ENCODE results near the gene SPAAR.

SPAAR gene

DNA sequence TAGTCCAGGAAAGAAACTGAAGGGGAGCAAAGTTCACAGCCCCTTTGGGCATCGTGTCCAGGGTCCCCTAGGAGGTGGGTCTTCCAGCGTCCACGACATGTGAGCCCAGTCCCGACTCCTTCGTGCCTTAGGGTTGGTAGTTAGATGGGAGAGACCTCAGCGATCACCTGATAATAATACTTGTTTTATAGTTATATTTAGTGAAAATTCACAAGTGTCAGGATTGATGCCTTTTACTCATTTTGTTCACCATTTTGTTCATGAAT is 20.1 kb downstream of the SPAAR start:
- H3K27me3 ChIP-seq (ENCODE audit: insufficient read depth, low read depth) = no peaks in the 10 kb centered on the region
- H3K9ac ChIP-seq = no peak overlapping the region
- no peak overlapping the region for H3K27ac ChIP-seq
- H3K4me1 ChIP-seq (ENCODE audit: low read depth, poor library complexity, severe bottlenecking) = peaks cover 23% of the 10 kb centered on the region
- H3K79me2 ChIP-seq (ENCODE audit: insufficient read depth, low read depth) = no peaks in the 10 kb centered on the region
- no peaks in the 10 kb centered on the region for H3K36me3 ChIP-seq (ENCODE audit: insufficient read depth)
- no peak overlapping the region for H2AFZ ChIP-seq (ENCODE audit: low read depth)
- H3K4me2 ChIP-seq = no peak overlapping the region
- H3K4me3 ChIP-seq (IDR thresholded peaks at IDR 0.05; ENCODE audit: insufficient read depth, low read depth, low read length) = no peak overlapping the region
- TF ChIP-seq, protein P1, sequence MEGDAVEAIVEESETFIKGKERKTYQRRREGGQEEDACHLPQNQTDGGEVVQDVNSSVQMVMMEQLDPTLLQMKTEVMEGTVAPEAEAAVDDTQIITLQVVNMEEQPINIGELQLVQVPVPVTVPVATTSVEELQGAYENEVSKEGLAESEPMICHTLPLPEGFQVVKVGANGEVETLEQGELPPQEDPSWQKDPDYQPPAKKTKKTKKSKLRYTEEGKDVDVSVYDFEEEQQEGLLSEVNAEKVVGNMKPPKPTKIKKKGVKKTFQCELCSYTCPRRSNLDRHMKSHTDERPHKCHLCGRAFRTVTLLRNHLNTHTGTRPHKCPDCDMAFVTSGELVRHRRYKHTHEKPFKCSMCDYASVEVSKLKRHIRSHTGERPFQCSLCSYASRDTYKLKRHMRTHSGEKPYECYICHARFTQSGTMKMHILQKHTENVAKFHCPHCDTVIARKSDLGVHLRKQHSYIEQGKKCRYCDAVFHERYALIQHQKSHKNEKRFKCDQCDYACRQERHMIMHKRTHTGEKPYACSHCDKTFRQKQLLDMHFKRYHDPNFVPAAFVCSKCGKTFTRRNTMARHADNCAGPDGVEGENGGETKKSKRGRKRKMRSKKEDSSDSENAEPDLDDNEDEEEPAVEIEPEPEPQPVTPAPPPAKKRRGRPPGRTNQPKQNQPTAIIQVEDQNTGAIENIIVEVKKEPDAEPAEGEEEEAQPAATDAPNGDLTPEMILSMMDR (conservative IDR thresholded peaks at IDR 0.05; ENCODE audit: low read depth, low read length) = no peak
- H4K20me1 ChIP-seq (ENCODE audit: insufficient read depth) = no peaks in the 10 kb centered on the region

DNA sequence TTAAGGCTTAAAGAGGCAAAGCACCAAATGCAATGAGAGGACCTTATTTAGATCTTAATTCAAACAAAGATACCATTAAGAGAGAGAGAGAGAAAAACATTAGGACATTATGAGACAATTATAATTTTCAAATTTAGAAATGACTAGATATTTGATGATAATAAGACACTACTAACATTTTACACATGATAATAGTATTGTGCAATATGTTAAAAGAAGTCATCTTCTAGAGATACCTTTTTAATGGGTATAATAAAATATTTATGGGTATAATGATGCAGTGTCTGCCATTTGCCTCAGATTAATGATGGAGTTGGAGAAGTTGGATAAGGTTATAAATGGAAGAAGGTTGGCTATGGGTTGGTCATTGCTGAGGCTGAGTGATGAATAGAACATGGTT is 21.2 kb downstream of the SPAAR start:
- no peak overlapping the region for H3K27ac ChIP-seq
- no peaks in the 10 kb centered on the region for H3K79me2 ChIP-seq (ENCODE audit: insufficient read depth, low read depth)
- H2AFZ ChIP-seq (ENCODE audit: low read depth) = no peak overlapping the region
- H3K9ac ChIP-seq = no peak overlapping the region
- TF ChIP-seq, protein P1 (conservative IDR thresholded peaks at IDR 0.05; ENCODE audit: low read depth, low read length) = no peak
- H3K4me3 ChIP-seq (IDR thresholded peaks at IDR 0.05; ENCODE audit: insufficient read depth, low read depth, low read length) = no peak overlapping the region
- H3K36me3 ChIP-seq (ENCODE audit: insufficient read depth) = no peaks in the 10 kb centered on the region
- no peaks in the 10 kb centered on the region for H3K27me3 ChIP-seq (ENCODE audit: insufficient read depth, low read depth)
- peaks cover 22% of the 10 kb centered on the region for H3K4me1 ChIP-seq (ENCODE audit: low read depth, poor library complexity, severe bottlenecking)
- no peaks in the 10 kb centered on the region for H4K20me1 ChIP-seq (ENCODE audit: insufficient read depth)
- no peak overlapping the region for H3K4me2 ChIP-seq

DNA sequence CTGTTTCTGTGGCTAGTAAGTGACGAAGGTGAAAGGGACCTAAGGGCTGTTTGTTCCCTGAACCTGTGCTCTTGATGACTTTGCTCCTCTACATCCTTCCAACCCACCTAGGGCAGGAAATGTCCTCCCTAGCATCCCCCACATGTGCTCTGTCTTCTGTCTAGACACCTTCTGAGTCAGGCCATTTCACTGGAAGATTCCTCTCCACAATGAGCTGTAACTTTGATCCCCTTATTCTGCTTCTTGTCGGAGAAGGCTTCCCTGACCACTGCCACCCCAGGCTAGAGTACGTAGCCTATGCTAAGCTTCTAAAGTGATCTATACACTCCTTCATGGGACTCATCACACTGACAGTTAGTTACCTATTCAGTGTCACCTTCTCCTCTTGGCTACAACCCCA is 21.7 kb downstream of the SPAAR start:
- H3K4me1 ChIP-seq (ENCODE audit: low read depth, poor library complexity, severe bottlenecking) = peaks cover 22% of the 10 kb centered on the region
- TF ChIP-seq, protein P1 (conservative IDR thresholded peaks at IDR 0.05; ENCODE audit: low read depth, low read length) = no peak
- H3K27ac ChIP-seq = no peak overlapping the region
- no peak overlapping the region for H3K9ac ChIP-seq
- no peaks in the 10 kb centered on the region; the same call in 1 of the 2 replicates for H3K36me3 ChIP-seq (ENCODE audit: insufficient read depth)
- H2AFZ ChIP-seq (ENCODE audit: low read depth) = no peak overlapping the region
- no peaks in the 10 kb centered on the region for H3K27me3 ChIP-seq (ENCODE audit: insufficient read depth, low read depth)
- H3K79me2 ChIP-seq (ENCODE audit: insufficient read depth, low read depth) = no peaks in the 10 kb centered on the region
- no peak overlapping the region for H3K4me3 ChIP-seq (IDR thresholded peaks at IDR 0.05; ENCODE audit: insufficient read depth, low read depth, low read length)
- H4K20me1 ChIP-seq (ENCODE audit: insufficient read depth) = no peaks in the 10 kb centered on the region
- no peak overlapping the region for H3K4me2 ChIP-seq

DNA sequence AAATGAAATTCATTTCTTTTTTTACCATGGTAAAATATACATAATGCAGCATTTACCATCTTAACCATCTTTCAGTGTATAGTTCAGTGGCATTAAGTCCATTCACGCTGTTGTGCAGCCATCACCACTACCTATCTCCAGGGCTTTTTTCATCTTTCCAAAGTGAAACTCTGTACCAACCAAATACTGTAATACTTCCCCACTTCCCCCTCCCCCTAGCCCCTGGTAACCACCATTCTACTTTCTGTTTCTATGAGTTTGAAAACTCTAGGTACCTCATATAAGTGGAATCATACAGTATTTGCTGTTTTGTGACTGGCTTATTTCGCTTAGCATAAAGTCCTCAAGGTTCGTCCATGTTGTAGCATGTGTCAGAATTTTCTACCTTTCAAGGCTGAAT is 23.4 kb downstream of the SPAAR start:
- H4K20me1 ChIP-seq (ENCODE audit: insufficient read depth) = no peaks in the 10 kb centered on the region
- H3K4me3 ChIP-seq (IDR thresholded peaks at IDR 0.05; ENCODE audit: insufficient read depth, low read depth, low read length) = no peak overlapping the region
- H3K4me2 ChIP-seq = peak overlapping the region; percentile 73
- no peaks in the 10 kb centered on the region; the same call in 1 of the 2 replicates for H3K36me3 ChIP-seq (ENCODE audit: insufficient read depth)
- H2AFZ ChIP-seq (ENCODE audit: low read depth) = no peak overlapping the region
- no peak overlapping the region for H3K9ac ChIP-seq
- H3K27me3 ChIP-seq (ENCODE audit: insufficient read depth, low read depth) = no peaks in the 10 kb centered on the region
- no peaks in the 10 kb centered on the region for H3K79me2 ChIP-seq (ENCODE audit: insufficient read depth, low read depth)
- TF ChIP-seq, protein P1 (conservative IDR thresholded peaks at IDR 0.05; ENCODE audit: low read depth, low read length) = no peak
- no peak overlapping the region for H3K27ac ChIP-seq
- peaks cover 22% of the 10 kb centered on the region for H3K4me1 ChIP-seq (ENCODE audit: low read depth, poor library complexity, severe bottlenecking)
